NCI-H2227 treated with DMSO at 0.1 percent for 48 hours (cell line): Measurements from ENCODE around the gene CYP27C1.
"Not testable (repeated sequence)": the region's sequence is repeated elsewhere in the genome, so short reads cannot be mapped to it uniquely, and the experiment has no call there.

Source experiments
- DNase-seq: peaks from one replicate; lab custom pipeline; 2025; lab: John Stamatoyannopoulos, UW

The CYP27C1 gene, protein sequence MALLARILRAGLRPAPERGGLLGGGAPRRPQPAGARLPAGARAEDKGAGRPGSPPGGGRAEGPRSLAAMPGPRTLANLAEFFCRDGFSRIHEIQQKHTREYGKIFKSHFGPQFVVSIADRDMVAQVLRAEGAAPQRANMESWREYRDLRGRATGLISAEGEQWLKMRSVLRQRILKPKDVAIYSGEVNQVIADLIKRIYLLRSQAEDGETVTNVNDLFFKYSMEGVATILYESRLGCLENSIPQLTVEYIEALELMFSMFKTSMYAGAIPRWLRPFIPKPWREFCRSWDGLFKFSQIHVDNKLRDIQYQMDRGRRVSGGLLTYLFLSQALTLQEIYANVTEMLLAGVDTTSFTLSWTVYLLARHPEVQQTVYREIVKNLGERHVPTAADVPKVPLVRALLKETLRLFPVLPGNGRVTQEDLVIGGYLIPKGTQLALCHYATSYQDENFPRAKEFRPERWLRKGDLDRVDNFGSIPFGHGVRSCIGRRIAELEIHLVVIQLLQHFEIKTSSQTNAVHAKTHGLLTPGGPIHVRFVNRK

DNA sequence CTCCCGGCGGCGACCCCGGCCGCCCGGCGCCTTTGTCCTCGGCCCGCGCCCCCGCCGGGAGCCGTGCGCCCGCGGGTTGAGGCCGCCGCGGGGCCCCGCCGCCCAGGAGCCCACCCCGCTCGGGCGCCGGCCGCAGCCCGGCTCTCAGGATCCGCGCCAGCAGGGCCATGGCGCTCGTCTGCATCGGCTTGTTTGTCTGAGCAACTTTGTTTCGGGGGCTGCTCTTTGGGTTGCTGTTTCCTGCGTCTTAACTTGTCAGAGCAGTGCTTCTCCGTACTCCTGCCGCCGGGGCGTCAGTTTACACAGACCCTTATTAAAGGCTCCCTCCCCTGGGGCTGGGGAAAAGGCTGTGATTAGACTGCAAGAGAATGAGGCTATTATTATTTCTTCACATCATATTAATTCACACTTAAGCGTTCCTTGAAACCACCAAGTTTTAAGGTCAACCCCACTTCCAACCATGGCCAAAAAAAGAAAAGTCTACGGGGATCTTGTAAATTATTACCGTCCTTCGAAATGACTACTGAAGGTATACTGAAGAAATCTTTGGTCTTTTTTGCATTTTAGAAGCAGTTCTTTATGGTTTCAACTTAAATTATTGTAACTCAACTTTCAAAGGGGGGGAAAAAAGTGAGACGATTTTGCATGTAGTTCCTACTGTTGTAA, at the start of gene CYP27C1:
CYP27C1 (minus strand) TSS at position 198 of the 666 bp plus-strand sequence; CDS start at position 169, 29 bp downstream.
- DNase-seq: peak; percentile 20

DNA sequence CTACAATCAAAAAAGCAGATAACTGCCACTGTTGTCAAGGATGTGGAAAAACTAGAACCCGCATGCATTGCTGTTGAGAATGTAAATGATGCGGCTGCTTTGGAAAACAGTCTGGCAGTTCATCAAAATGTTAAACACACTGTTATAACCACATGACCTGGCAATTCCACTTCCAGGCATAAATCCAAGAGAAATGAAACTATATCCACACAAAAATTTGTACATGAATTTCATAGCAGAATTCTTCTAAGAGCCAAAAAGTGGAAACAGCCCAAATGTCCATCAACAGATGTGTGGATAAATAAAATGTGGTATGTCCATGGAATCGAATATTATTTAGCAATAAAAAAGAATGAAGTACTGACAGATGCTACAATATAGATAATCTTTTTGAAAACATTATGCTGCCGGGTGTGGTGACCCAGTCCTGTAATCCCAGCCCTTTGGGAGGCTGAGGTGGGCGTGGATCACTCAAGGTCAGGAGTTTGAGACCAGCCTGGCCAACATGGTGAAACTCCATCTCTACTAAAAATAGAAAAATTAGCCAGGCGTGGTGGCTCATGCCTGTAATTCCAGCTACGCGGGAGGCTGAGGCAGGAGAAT, 41.8 kb upstream of the CYP27C1 start:
- DNase-seq: no peak

DNA sequence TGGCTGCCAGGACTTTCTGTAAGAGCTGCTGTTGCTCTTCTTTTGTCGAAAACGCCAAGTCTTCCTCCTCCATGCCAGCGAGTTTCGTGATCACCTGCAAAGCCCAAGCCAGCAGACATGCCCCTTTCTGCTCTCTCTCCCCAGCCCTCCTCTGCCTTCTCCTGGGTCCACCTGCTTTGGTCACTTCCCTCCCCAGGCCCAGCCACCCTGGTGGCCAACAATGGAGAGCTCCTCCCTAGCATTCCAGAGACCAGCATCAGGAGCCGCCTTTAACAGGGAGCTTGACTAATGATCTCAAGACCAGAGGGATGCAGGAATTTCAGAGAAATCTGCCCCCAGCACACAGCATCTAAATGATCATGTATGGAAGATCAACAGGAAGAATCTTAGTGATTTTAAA, 39.3 kb upstream of the CYP27C1 start:
- no peak for DNase-seq

DNA sequence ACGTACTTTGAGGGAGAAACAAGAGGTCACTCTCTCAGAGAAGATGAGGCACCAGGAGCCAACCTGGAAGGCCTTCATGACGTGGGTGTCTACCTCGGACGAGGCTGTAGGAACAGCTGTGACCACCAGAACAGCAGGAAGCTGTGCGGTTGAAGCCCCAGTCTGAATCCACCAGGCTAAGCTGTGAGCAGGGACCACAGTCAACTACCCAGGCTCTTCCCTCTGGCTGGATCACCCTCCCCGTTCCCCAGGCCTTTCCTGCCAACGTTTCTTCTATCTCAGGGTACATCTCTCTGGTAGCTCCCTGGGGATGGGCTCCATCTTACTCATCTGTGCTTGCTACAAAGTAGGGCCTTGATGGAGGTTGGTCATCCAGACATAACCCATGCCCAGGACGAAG, 36.8 kb upstream of the CYP27C1 start:
- no peak for DNase-seq

DNA sequence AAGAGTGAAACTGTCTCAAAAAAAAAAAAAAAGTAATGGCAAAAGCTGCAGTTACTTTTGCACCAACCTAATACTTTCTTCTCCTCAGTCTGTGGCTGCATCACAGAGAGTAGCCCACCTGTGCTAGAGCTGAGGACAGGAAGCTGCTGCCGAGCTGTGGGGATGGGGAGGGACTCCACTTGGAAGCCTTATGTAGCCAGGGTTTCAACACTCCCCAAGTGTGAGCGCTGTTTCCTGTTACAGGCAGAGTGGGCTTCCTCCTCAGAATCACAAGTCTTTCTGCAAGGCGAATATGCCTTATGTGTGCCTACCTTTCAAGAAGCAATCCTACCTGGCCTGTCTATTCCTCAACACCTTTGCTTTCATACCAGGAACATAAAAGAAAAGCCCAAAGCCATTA, 36.3 kb upstream of the CYP27C1 start:
- DNase-seq: no peak

DNA sequence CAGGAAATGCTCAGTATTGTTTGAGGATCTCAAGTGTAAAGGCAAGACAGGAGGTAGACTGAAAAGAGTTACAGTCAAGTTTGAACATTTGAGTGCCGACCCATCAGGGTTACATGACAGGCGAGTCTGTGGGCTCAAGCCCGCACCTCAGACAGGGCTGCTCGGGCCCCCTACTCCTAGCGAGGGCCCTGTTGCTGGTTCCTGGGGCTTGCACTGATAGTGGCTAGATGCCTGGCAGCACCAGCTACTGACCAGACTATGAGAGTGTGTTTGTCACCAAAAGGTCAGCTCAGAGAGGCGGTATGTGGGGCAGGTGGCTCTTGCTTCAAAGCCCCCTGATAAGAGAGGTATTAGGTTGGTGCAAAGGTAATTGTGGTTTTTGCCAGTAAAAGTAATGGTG, 35.6 kb upstream of the CYP27C1 start:
- DNase-seq: no peak

DNA sequence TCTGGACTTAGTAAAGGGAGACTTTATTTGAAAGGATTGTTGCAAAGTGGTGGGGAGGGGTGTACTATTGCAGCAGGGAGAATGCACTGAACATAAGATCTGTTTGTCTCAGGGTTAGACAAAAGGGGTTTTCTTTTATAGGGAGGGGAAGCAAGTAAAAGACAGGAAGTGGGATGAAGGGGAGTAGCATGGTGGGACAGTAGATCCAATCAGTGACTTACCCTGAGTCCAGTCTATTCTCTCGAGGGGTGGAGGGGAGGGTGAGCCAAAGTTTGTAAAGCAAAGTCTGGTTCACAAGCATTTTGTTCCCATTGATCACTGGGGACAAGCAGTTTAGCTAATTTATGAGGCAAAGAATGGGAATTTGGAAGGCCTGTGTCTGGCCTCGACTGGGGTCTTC, 35.0 kb upstream of the CYP27C1 start:
- no peak for DNase-seq

DNA sequence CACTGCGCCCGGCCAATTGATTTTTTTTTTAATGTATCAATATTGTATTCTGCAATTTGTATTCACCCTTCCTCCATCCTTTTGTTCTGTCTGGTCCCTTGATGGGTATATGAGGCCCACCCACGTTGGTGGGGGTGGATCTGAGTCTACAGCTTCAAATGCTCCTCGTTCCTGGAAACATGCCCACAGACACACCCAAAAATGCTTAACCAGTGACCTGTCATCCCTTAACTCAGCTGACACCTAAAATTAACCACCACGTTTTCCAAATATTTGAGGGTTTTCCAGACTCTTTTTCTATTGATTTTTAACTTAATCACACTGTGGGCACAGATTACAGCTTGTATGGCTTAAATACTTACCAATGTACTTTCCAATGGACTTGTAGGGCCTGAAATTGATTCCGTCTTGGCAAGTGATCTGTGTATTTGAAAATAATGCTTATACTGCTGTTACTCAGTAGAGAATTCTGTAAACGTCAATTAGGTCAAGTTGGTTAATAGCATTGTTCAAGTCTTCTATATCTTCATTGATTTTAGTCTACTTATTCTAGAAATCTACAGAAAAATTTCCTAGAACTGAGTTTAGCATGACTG, 34.4 kb upstream of the CYP27C1 start:
- no peak for DNase-seq

DNA sequence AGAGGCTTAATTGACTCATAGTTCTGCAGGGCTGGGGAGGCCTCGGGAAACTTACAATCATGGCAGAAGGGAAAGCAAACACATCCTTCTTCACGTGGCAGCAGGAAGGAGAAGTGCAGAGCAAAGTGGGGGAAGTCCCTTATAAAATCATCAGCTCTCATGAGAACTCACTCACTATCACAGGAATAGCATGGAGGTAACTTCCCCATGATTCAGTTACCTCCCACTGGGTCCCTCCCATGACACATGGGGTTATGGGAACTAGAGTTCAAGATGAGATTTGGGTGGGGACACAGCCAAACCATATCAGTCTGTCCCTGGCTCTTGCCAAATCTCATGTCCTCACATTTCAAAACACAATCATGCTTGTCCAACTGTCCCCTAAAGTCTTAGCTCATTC, 21.1 kb upstream of the CYP27C1 start:
- DNase-seq: not testable (repeated sequence)

DNA sequence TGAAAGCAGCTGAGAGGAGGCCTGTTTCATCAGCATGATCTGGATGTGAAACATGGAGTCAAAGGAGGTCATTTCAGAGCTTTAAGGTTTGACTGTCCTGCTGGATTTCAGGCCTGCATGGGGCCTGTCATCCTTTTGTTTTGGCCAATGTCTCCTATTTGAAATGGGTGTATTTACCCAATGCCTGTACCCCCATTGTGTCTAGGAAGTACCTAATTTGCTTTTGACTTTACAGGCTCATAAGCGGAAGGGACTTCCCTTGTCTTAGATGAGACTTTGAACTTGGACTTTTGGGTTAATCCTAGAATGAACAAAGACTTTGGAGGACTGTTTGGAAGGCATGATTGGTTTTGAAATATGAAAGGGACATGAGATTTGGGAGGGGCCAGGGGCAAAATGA, 19.3 kb upstream of the CYP27C1 start:
- DNase-seq: no peak

DNA sequence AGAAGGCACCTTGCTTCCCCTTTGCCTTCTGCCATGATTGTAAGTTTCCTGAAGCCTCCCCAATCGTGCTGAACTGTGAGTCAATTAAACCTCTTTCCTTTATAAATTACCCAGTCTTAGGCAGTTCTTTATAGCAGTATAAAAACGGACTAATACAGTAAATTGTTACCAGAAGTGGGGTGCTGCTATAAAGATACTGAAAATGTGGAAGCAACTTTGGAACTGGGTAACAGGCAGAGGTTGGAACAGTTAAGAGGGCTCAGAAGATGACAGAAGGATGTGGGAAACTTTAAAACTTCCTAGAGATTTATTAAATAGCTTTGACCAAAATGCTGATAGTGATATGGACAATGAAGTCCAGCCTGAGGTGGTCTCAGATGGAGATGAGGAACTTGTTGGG, 17.7 kb upstream of the CYP27C1 start:
- not testable (repeated sequence) for DNase-seq

DNA sequence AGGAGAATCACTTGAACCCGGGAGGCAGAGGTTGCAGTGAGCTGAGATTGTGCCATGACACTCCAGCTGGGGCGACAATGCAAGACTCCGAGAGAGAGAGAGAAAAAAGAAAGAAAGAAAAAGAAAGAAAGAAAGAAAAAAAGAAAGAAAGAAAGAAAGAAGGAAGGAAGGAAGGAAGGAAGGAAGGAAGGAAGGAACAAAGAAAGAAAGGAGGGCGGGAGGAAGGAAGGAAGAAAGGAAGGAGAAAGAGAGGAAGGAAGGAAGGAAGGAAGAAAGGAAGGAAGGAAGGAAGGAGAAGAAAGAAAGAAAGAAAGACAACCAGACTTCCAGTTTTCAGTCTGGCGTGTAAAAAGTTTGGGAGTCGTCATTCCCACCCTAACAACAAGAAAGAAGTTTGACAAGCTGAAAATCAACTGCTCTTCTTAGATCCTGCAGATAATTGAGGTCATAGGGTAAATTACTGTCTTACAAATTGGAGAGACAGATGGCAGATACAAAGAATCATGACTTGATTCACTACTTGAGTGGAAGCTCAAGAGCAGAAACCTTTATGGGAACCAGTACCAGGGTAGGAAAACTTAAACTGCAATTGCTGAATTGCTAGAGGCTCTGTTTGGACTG, 15.1 kb upstream of the CYP27C1 start:
- DNase-seq: no peak

DNA sequence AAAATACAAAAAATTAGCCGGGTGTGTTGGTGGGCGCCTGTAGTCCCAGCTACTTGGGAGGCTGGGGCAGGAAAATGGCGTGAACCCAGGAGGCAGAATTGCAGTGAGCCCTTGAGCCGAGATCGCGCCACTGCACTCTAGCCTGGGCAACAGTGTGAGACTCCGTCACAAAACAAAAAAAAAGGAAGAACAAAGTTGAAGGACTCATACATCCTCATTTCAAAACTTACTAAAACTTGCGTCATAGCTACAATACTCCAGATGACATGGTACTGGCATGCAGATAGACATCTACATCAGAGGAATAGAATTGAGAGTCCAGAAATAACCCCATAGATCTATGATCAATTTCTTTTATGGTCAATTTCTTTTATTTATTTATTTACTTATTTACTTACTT, 13.6 kb upstream of the CYP27C1 start:
- no peak for DNase-seq

DNA sequence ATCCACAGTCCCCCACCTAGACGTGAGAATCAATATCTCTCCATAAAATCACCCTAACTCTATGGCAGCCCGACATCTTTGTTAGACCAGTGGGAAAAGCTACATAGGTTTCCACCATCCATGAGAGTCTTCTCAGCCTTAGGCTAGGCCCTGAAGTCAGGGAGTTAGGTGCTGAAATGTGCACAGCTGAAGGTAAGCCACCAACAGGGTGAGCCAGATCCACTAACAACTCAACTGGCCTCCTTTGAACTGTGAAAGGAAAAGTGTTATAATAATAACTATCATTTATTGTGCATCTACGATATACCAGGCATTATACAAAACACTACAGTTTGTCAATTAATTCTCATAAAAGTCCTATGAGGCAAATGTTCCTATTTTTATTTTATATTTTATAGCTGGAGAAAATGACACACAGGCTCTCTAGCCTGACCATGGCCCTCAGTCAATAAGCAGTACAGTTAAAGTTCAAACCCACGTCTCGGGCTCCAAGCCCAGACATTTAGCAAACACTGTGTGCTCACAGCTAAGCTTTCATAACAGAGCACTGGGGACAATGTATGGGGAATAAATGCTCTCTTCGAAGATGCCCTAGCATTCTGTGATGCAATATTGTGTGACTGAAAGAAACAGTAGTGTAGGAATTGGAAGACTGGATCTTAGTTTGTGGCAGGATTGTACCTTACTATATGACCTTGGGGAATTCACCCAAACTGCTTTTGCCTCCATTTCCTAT, 11.2 kb upstream of the CYP27C1 start:
- DNase-seq: no peak

DNA sequence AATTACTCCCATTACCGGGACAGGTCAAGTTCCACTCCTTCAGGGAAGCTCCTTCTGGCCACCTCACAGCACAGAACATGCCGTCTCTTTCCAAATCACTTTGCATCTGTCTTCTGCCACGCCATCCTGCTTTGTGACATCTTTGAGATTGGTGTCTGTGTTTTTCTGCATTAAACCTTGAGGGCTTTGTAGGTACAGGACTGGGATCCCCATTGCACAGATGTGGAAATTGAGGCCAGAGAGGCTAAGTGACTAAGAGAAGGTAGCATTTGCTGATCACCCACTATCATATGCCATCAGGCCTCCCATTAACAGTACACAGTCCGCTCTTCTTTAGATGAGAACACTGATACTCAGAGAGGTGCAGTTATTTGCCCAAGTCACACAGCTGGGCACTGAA, 9.5 kb upstream of the CYP27C1 start:
- DNase-seq: no peak

DNA sequence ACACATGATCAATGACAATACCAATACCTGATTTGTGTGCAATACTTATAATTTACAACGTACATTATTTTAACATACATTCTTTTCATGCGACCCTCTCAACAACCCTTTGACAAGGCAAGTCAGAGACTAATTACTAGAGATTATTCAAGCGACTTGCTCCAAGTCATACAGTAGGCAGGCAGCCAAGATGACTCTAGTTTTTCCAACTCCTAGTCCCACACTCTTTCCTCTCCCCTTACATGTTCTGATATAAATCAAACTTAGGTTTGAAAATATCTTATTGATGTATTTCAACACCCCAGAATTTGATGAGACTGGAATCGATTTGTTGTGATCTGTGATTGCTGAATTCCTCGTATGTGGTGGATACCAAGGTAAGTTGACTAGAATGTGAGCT, 8.0 kb upstream of the CYP27C1 start:
- no peak for DNase-seq

DNA sequence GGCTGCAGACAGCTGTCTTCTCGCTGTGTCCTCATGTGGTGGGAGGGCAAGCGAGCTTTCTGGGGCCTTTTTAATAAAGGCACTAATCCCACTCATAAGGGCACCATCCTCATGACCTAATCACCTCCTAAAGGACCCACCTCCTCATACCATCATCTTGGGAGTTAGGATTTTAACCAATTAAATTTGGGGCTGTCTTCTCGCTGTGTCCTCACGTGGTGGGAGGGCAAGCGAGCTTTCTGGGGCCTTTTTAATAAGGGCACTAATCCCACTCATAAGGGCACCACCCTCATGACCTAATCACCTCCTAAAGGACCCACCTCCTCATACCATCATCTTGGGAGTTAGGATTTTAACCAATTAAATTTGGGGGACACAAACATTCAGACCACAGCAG, 7.2 kb upstream of the CYP27C1 start:
- DNase-seq: not testable (repeated sequence)

DNA sequence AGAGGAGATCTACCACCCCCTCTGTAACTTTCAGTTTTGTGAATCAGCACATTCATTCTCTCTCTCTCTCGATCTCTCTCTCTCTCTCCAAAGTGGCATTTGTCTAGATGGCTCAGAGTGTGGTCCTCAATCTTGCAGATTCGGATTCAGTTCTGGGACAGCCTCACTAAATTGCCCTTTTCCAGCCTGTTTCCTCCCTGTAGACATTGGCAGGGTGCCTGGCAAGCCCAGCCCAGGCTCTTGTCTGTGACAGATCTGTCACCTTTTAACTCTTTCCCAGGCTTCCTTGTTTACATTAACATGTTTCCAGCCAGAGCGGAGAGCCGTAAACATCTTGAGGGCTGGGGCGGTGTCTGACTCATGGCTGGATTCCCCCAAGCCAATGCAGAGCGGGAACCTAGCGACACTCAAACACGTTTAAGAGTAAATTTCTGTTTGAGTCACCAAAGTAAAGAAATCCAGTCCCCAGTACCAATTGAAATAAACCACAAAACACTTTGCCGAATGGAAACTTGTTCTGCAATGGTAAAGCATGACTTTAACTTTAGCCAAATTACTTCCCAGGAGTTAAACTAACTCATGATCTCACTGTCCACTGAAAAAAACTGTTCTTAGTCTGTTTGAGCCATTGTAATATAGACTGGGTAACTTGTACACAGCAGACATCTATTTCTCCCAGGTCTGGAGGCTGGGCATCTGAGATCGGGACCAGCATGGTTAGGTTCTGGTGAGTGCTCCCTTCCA, 6.6 kb upstream of the CYP27C1 start:
- peak; percentile 49 for DNase-seq

DNA sequence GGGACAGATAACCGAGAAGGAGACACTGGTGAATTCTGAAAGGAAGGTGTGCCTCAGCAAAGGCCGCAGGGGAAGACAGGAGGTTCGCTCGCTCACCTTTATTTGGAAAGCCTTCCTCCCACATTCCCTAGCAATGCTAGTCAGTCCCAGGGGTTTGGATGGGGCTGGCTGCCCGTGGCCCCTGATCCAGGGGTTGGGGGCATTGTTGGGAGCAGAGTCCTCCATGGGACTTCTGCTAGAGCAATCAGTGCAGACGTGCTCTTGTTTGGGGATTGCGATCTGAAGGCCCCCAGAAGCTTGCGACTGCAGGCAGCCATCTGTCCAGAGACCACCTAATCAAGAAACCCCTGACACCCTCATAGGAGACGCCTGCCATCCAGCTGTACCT, 6.0 kb upstream of the CYP27C1 start:
- DNase-seq: no peak

DNA sequence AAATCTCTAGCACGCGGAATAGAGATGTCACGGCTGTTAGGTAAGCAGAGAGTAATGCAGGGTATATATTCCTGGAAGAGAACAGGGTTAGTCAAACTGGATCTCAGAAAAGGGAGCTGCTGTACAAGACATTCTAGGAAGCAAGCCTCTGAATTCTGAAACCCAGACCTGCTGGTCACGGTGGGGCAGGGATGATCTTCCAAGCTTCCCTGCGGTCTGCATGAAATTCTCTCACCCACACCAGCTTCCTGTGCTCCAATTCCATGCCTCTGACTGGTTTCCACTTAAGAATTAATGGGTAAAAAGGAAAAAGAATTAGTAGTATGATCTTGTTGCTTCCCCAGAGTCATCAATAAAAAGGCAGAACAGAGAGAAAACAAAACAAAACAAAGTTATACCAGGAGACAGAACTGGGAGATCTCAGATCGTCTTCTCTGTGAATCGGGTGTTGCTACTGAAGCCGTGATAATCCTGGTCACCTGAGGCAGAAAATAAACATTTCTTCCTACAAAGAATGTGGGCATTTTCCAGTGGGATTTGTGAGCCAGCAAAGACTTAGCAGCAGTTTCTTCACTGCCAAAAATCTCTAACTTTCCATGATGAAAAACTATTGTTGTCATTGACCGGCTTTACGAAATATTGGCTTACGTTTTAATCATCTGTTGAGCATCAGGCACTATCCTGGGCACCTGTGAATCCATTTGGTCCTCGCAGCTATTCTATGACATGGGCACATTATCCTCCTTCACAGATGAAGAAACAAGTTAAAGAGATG, 5.3 kb upstream of the CYP27C1 start:
- DNase-seq: no peak
